GM19025 (cell line): ENCODE results near the gene ORMDL2.
"Not testable (repeated sequence)": the region's sequence is repeated elsewhere in the genome, so short reads cannot be mapped to it uniquely, and the experiment has no call there.

ENCODE experiments used
- ATAC-seq: cut with Tn5 transposase; IDR thresholded peaks from one replicate; pipeline ENCODE4 v1.9.1; 2021; ENCODE audit warnings: mild to moderate bottlenecking, low read depth, moderate library complexity; ENCODE audit not compliant: unreplicated experiment

Gene ORMDL2

GRCh38 chr12:55850401-55850800, 32.6 kb downstream of the ORMDL2 start:
- ATAC-seq, result no peak

DNA sequence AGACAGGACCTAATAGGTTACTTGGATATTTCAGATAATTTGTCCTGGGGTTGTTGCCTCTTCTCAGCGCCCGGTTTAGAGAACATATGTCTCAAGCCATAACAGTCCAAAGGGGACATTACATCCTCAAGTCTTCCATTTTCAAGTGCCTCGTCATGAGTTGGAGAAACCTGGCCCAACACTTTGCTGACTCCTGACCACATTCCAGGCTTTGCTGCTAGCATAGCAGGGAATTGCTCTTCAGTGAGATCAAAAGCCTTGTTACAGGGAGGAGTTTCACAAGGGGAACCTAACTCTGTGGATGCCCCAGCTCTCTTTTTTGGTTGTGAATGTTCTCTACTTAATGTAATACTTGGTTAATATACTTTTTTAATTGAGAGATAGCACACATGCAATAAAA, 33.1 kb downstream of the ORMDL2 start:
- no peak for ATAC-seq

- no peak for ATAC-seq
Measured at GRCh38 chr12:55852740-55853139, 34.9 kb downstream of the ORMDL2 start.

DNA sequence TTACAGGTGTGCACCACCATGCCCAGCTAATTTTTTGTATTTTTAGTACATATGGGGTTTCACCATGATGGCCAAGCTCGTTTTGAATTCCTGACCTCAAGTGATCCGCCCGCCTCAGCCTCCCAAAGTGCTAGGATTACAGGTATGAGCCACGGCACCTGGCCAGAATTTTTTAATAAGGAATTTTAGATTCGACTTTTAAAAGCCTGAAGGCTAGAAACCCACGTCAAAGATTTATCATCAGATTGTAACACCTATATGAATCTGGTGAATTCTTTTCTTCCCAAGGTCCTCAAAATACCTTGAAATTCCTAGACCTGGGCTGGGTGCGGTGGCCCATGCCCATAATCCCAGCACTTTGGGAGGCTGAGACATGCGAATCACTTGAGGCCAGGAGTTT, 43.6 kb downstream of the ORMDL2 start:
- ATAC-seq, result no peak

DNA sequence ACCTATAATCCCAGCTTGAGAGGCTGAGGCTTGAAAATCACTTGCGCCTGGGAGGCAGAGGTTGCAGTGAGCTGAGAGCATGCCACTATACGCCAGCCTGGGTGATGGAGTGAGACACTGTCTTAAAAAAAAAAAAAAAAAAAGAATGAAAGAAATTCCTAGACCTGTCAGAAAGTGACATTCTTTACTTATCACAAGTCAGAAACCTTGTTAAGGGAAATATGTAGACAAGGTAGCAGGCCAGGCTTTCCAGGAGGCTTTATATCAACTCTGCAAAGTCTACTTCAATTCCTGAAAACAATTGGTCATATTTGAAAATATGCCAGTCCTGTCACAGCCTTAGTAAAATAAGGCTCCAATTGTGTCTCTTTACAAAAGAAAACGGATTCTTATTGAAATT, 44.0 kb downstream of the ORMDL2 start:
- no peak for ATAC-seq

GRCh38 chr12:55862286-55862685, 44.4 kb downstream of the ORMDL2 start:
- no peak for ATAC-seq

DNA sequence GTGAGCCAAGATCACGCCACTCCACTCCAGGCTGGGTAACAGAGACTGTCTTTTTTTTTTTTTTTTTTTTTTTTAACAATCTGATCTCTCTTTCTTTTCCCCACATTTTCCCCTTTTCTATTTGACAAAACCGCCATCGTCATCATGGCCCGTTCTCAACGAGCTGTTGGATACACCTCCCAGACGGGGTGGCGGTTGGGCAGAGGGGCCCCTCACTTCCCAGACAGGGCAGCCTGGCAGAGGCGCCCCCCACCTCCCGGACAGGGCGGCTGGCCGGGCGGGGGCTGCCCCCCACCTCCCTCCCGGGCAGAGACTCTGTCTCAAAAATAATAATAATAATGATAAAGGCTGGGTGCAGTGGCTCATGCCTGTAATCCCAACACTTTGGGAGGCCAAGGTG, 45.1 kb downstream of the ORMDL2 start:
- ATAC-seq, result not testable (repeated sequence)

DNA sequence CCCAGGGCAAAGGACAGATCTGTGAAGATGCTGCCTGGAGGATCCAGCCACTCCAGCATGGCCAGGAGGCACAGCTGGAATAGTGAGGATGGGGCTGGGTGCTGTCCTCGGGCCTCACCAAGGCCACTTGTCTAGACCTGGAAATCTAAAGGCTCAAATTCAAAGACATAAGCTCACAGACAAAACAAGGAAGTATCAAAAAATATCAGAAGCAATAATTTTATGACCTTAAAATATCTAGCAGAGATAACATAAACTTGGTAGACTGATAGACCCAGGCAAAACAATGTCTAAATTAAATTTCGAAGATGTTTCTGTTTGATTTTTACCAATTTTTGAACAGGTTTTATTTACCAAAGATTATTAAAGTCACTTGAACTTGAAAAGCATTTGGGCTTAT, 47.5 kb downstream of the ORMDL2 start:
- no peak for ATAC-seq

- not testable (repeated sequence) for ATAC-seq
Measured at GRCh38 chr12:55866454-55867004, 48.7 kb downstream of the ORMDL2 start.
